LHCN-M2 (cell line): ENCODE data around the gene SLC23A2. TPM values are rescaled to one million over a fixed set of nuclear protein-coding genes. Genes with fewer than 3 reads are reported as not detected.
A peak's percentile ranks its signal among the peaks of the same experiment; 100 is the strongest.

Source experiments
- DNase-seq: peaks from one replicate; pipeline ENCODE4 v3.0.0-alpha.2; 2012; ENCODE audit warnings: low read depth
- total RNA-seq: library from RNA; depleted of rRNA; stranded (reverse); fragments of >200 nt; gene quantifications from 2 replicates; pipeline ENCODE4 v1.2.3, GENCODE V29; 2014

Gene SLC23A2
- total RNA-seq, 1 experiment from 2014 or later, result 14.6 TPM

- no peak for DNase-seq
Observed at GRCh38 chr20:4846821-4847220, 154.5 kb downstream of the SLC23A2 start.

- no peak for DNase-seq
Observed at GRCh38 chr20:4844751-4845465, 156.4 kb downstream of the SLC23A2 start.

- DNase-seq, result no peak
Observed at GRCh38 chr20:4844325-4844724, 157.0 kb downstream of the SLC23A2 start.

- DNase-seq, result no peak
Observed at GRCh38 chr20:4840801-4841200, 160.5 kb downstream of the SLC23A2 start.

GRCh38 chr20:4838526-4838925 lies 162.8 kb downstream of the SLC23A2 start:
- no peak for DNase-seq

GRCh38 chr20:4837760-4838159 lies 163.6 kb downstream of the SLC23A2 start:
- no peak for DNase-seq

GRCh38 chr20:4836935-4837334 lies 164.4 kb downstream of the SLC23A2 start:
- peak; percentile 42 for DNase-seq

GRCh38 chr20:4836473-4836872 lies 164.8 kb downstream of the SLC23A2 start:
- DNase-seq, result no peak

- DNase-seq, result no peak
Observed at GRCh38 chr20:4835244-4836177, 165.8 kb downstream of the SLC23A2 start.

GRCh38 chr20:4833074-4833728 lies 168.1 kb downstream of the SLC23A2 start:
- DNase-seq, result no peak

GRCh38 chr20:4832469-4832868 lies 168.8 kb downstream of the SLC23A2 start:
- DNase-seq, result no peak

- DNase-seq, result no peak
Observed at GRCh38 chr20:4830696-4831095, 170.6 kb downstream of the SLC23A2 start.

GRCh38 chr20:4830259-4830658 lies 171.1 kb downstream of the SLC23A2 start:
- no peak for DNase-seq

- no peak for DNase-seq
Observed at GRCh38 chr20:4829514-4830215, 171.6 kb downstream of the SLC23A2 start.

GRCh38 chr20:4828830-4829513 lies 172.3 kb downstream of the SLC23A2 start:
- no peak for DNase-seq

- no peak for DNase-seq
Observed at GRCh38 chr20:4821590-4821989, 179.7 kb downstream of the SLC23A2 start.

- DNase-seq, result peak; percentile 19
Observed at GRCh38 chr20:4820806-4821518, 180.3 kb downstream of the SLC23A2 start.

- DNase-seq, result no peak
Observed at GRCh38 chr20:4819901-4820300, 181.4 kb downstream of the SLC23A2 start.

GRCh38 chr20:4817230-4817671 lies 184.1 kb downstream of the SLC23A2 start:
- DNase-seq, result no peak

GRCh38 chr20:4815628-4816027 lies 185.7 kb downstream of the SLC23A2 start:
- DNase-seq, result no peak
